Activated CD4-positive, alpha-beta T cell treated with anti-CD3 and anti-CD28 coated beads, Interleukin-2, amount 50 U/mL, for 4 hours (primary cell): ENCODE data around the gene ATG4B.

Experiments
- DNase-seq, 2 experiments: peaks; one replicate each; pipeline ENCODE4 v3.0.0-alpha.2; 2020

The ATG4B gene

GRCh38 chr2:241613017-241613780 lies 24.3 kb upstream of the ATG4B start:
- no peak for DNase-seq

GRCh38 chr2:241615041-241615440 lies 22.5 kb upstream of the ATG4B start:
- no peak for DNase-seq

- DNase-seq = no peak
These were observed 21.9 kb upstream of the ATG4B start for GRCh38 chr2:241615522-241616052.

GRCh38 chr2:241616168-241617125 lies 21.0 kb upstream of the ATG4B start:
- DNase-seq = no peak

GRCh38 chr2:241617431-241618154 lies 19.9 kb upstream of the ATG4B start:
- no peak for DNase-seq

GRCh38 chr2:241618296-241618805 lies 19.1 kb upstream of the ATG4B start:
- no peak for DNase-seq

- no peak for DNase-seq
These were observed 18.7 kb upstream of the ATG4B start for GRCh38 chr2:241618829-241619228.

- DNase-seq = peak in 1 of 2 experiments; percentile 12
These were observed 17.7 kb upstream of the ATG4B start for GRCh38 chr2:241619597-241620418.

- DNase-seq = peak; percentile 37 to 49
These were observed 17.1 kb upstream of the ATG4B start for GRCh38 chr2:241620419-241620769.

- no peak for DNase-seq
These were observed 9.8 kb upstream of the ATG4B start for GRCh38 chr2:241627675-241628074.

- DNase-seq = no peak
These were observed 7.6 kb upstream of the ATG4B start for GRCh38 chr2:241629762-241630435.

- no peak for DNase-seq
These were observed 4.8 kb upstream of the ATG4B start for GRCh38 chr2:241632478-241633325.

- DNase-seq = no peak
These were observed 3.9 kb upstream of the ATG4B start for GRCh38 chr2:241633561-241633960.

- no peak for DNase-seq
These were observed 1.7 kb upstream of the ATG4B start for GRCh38 chr2:241635756-241636155.

GRCh38 chr2:241636182-241637017 lies 1.1 kb upstream of the ATG4B start:
- no peak for DNase-seq

- DNase-seq = peak; percentile 32 to 36
These were observed 535 bp downstream of the ATG4B start for GRCh38 chr2:241637795-241638660.

- no peak for DNase-seq
These were observed 1.4 kb downstream of the ATG4B start for GRCh38 chr2:241638940-241639339.

GRCh38 chr2:241639385-241639784 lies 1.9 kb downstream of the ATG4B start:
- no peak for DNase-seq
